Prostate gland (tissue), 2 donors: ENCODE data around the gene RGL1.

Experiments used
- POLR2A ChIP-seq: fragments of 450-650 bp; IDR thresholded peaks from one replicate; pipeline ENCODE4 v1.6.1; 2016; ENCODE audit warnings: antibody characterized with exemption, mild to moderate bottlenecking
- POLR2AphosphoS5 ChIP-seq: sonication (generic); formaldehyde crosslinking; IDR thresholded peaks from one replicate; pipeline ENCODE4 v1.6.1; 2017; ENCODE audit warnings: antibody characterized with exemption
- TF ChIP-seq, protein P1 (sequence below), 4 experiments: fragments of 200-600 bp in 2 of 4; fragments of 450-650 bp in 2 of 4; sonication (generic) in 2 of 4; IDR thresholded peaks; 1 replicate in 3 of 4; 2 replicates in 1 of 4; pipeline ENCODE4 v1.5.1; 2016 to 2019; ENCODE audit warnings: antibody characterized with exemption in 4 of 4, mild to moderate bottlenecking in 2 of 4, moderate library complexity in 2 of 4

DNA sequence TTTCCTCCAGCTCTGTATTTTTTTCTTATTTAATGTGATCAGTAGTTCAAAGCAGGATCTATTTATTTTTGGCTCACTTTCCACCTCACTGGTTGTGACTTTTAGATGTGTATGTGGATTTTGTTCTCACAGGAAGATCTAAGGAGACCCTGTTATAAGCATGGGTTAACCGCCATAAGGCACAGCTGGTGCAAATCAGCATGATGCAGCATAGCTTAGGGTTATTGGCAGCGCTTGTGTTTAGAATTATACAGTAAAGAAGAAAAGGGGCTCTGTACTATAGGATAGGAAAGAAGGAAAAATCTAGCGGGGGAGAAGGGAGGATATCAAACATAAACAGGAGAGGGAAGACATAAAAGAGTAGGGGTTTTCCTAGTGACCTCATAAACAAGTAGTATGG is 26.9 kb upstream of the RGL1 start:
- TF ChIP-seq, protein P1, sequence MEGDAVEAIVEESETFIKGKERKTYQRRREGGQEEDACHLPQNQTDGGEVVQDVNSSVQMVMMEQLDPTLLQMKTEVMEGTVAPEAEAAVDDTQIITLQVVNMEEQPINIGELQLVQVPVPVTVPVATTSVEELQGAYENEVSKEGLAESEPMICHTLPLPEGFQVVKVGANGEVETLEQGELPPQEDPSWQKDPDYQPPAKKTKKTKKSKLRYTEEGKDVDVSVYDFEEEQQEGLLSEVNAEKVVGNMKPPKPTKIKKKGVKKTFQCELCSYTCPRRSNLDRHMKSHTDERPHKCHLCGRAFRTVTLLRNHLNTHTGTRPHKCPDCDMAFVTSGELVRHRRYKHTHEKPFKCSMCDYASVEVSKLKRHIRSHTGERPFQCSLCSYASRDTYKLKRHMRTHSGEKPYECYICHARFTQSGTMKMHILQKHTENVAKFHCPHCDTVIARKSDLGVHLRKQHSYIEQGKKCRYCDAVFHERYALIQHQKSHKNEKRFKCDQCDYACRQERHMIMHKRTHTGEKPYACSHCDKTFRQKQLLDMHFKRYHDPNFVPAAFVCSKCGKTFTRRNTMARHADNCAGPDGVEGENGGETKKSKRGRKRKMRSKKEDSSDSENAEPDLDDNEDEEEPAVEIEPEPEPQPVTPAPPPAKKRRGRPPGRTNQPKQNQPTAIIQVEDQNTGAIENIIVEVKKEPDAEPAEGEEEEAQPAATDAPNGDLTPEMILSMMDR (IDR thresholded peaks at IDR 0.05), result no peak
- no peak for TF ChIP-seq POLR2AphosphoS5
- TF ChIP-seq POLR2A, result no peak
